Nephron (organoid): ENCODE results near the gene TNF.

Experiments
- H3K27ac Mint-ChIP-seq, 3 experiments: 2 replicates each; pipeline ENCODE4 v1.8.0; 2020; ENCODE audit warnings: mixed read lengths in 3 of 3, mild to moderate bottlenecking in 2 of 3, moderate library complexity in 1 of 3
- H3K27me3 Mint-ChIP-seq: 2 replicates; pipeline ENCODE4 v1.8.0; 2021; ENCODE audit warnings: low read depth, mild to moderate bottlenecking, moderate library complexity, mixed read lengths
- H3K36me3 Mint-ChIP-seq: 2 replicates; pipeline ENCODE4 v1.8.0; 2020; ENCODE audit warnings: low read depth, mixed read lengths
- H3K4me1 Mint-ChIP-seq: 2 replicates; pipeline ENCODE4 v1.8.0; 2020; ENCODE audit warnings: mixed read lengths
- H3K4me3 Mint-ChIP-seq, 3 experiments: 2 replicates each; pipeline ENCODE4 v1.8.0; 2020; ENCODE audit warnings: mild to moderate bottlenecking in 3 of 3, mixed read lengths in 3 of 3, moderate library complexity in 2 of 3
- H3K9me3 Mint-ChIP-seq: 2 replicates; pipeline ENCODE4 v1.8.0; 2020; ENCODE audit warnings: mixed read lengths
- CTCF ChIP-seq, 3 experiments: fragments of 200-600 bp; sonication (generic); IDR thresholded peaks; one replicate each; pipeline ENCODE4 v1.5.0; 2021; ENCODE audit warnings: antibody characterized with exemption in 3 of 3; ENCODE audit not compliant: unreplicated experiment in 3 of 3

TNF gene

GRCh38 chr6:31620586-31621319, 45.4 kb downstream of the TNF start, which contains the start of gene PRRC2A:
Gene PRRC2A, plus strand, starts transcription at chr6:31620715. Its CDS starts 2,075 bp downstream, at chr6:31622790.
- H3K27ac Mint-ChIP-seq: peak within 1 kb of the TSS; percentile 96 to 99 (median 99)
- H3K4me1 Mint-ChIP-seq: peaks cover 21% of the 10 kb centered on the region
- H3K9me3 Mint-ChIP-seq: no peaks in the 10 kb centered on the region
- no peak for TF ChIP-seq CTCF (IDR thresholded peaks at IDR 0.05; ENCODE audit: unreplicated experiment in 3 of 3)
- H3K36me3 Mint-ChIP-seq: peaks cover 32% of the 10 kb centered on the region
- no peaks in the 10 kb centered on the region for H3K27me3 Mint-ChIP-seq
- H3K4me3 Mint-ChIP-seq: peak within 1 kb of the TSS; percentile 90 to 96 (median 96)

- H3K36me3 Mint-ChIP-seq: peaks cover 39% of the 10 kb centered on the region
- no peaks in the 10 kb centered on the region for H3K9me3 Mint-ChIP-seq
- H3K27me3 Mint-ChIP-seq: no peaks in the 10 kb centered on the region
- H3K27ac Mint-ChIP-seq: peak overlapping the region; percentile 96 to 99 (median 99)
- TF ChIP-seq CTCF (IDR thresholded peaks at IDR 0.05; ENCODE audit: unreplicated experiment in 3 of 3): no peak
- peak overlapping the region; percentile 90 to 96 (median 96) for H3K4me3 Mint-ChIP-seq
- H3K4me1 Mint-ChIP-seq: peaks cover 20% of the 10 kb centered on the region
Observed at GRCh38 chr6:31621320-31621939, 46.1 kb downstream of the TNF start.

- peaks cover 44% of the 10 kb centered on the region for H3K36me3 Mint-ChIP-seq
- H3K4me3 Mint-ChIP-seq: peak overlapping the region; percentile 90 to 96 (median 96)
- H3K4me1 Mint-ChIP-seq: peaks cover 15% of the 10 kb centered on the region
- no peaks in the 10 kb centered on the region for H3K27me3 Mint-ChIP-seq
- TF ChIP-seq CTCF (IDR thresholded peaks at IDR 0.05; ENCODE audit: unreplicated experiment in 3 of 3): no peak
- H3K27ac Mint-ChIP-seq: peak overlapping the region; percentile 96 to 99 (median 99)
- H3K9me3 Mint-ChIP-seq: no peaks in the 10 kb centered on the region
Observed at GRCh38 chr6:31621991-31622390, 46.6 kb downstream of the TNF start.

- Mint-ChIP-seq H3K4me3 (peak overlapping the region; percentile 90 to 96 (median 96)), H3K4me1 (peaks cover 14% of the 10 kb centered on the region), H3K36me3 (peaks cover 51% of the 10 kb centered on the region), H3K27ac (peak overlapping the region; percentile 96 to 99 (median 99)), H3K9me3 (no peaks in the 10 kb centered on the region), H3K27me3 (no peaks in the 10 kb centered on the region)
- no peak for TF ChIP-seq CTCF (IDR thresholded peaks at IDR 0.05; ENCODE audit: unreplicated experiment in 3 of 3)
Observed at GRCh38 chr6:31622684-31623091, 47.3 kb downstream of the TNF start.

- H3K36me3 Mint-ChIP-seq: peaks cover 65% of the 10 kb centered on the region
- no peak overlapping the region for H3K27ac Mint-ChIP-seq
- no peak overlapping the region for H3K4me3 Mint-ChIP-seq
- no peak for TF ChIP-seq CTCF (IDR thresholded peaks at IDR 0.05; ENCODE audit: unreplicated experiment in 3 of 3)
- no peaks in the 10 kb centered on the region for H3K27me3 Mint-ChIP-seq
- no peaks in the 10 kb centered on the region for H3K9me3 Mint-ChIP-seq
- H3K4me1 Mint-ChIP-seq: peaks cover 14% of the 10 kb centered on the region
Observed at GRCh38 chr6:31624070-31624469, 48.7 kb downstream of the TNF start.
